Right atrium auricular region (tissue), 2 donors: ENCODE measurements around the gene GATAD2B. TPM values are rescaled to one million over a fixed set of nuclear protein-coding genes. Genes with fewer than 3 reads are reported as not detected.

ENCODE experiments used
- DNase-seq: peaks from one replicate; pipeline ENCODE4 v3.0.0-alpha.2; 2019; ENCODE audit warnings: low spot score
- H3K27ac ChIP-seq, 2 donors: fragments of 200-600 bp; sonication (generic); 1 replicate in 1 of 2; 2 replicates in 1 of 2; pipeline ENCODE4 v1.5.1; 2016 to 2019
- H3K27me3 ChIP-seq, 2 donors: fragments of 200-600 bp; sonication (generic); one replicate each; pipeline versions ENCODE4 v1.5.1 to v1.6.0; 2017 to 2019
- H3K36me3 ChIP-seq: fragments of 200-600 bp; sonication (generic); one replicate; pipeline ENCODE4 v1.5.1; 2016
- H3K4me1 ChIP-seq, 2 donors: fragments of 200-600 bp; sonication (generic); one replicate each; pipeline versions ENCODE4 v1.5.1 to v1.6.0; 2017 to 2019
- H3K4me3 ChIP-seq, 2 donors: fragments of 200-600 bp; sonication (generic); 1 replicate in 1 of 2; 2 replicates in 1 of 2; pipeline ENCODE4 v1.5.1; 2017 to 2019; ENCODE audit warnings: mild to moderate bottlenecking in 1 of 2, moderate library complexity in 1 of 2
- H3K9me3 ChIP-seq, 2 donors: fragments of 200-600 bp; sonication (generic); one replicate each; pipeline ENCODE4 v1.5.1; 2019
- CTCF ChIP-seq, 2 donors: fragments of 200-600 bp; sonication (generic); IDR thresholded peaks; one replicate each; pipeline ENCODE4 v1.5.1; 2019; ENCODE audit warnings: antibody characterized with exemption in 2 of 2
- total RNA-seq, 2 donors: library from RNA; depleted of rRNA; stranded (reverse); fragments of >200 nt; gene quantifications; one replicate each; pipeline ENCODE4 v1.1.0, GENCODE V29; 2016

Gene GATAD2B
- total RNA-seq, 2 donors from 2014 or later = 18.7 to 32.7 TPM

DNA sequence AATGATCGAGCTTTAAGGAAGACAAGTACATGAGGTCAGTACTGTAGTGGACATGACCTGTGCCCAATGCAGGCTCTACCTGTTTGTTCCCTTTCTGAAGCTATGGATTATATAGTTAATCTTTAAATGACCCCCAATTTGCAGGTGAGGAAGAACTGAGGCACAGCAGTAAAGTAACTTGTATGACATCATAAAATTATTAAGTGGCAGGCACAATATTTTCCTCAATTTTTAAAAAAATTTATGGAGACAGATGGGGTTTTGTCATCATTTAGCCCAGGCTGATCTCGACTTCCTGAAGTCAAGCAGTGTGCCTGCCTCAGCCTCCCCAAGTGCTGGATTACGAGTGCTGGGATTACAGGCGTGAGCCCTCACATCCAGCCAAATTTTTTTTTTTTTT, 3.6 kb upstream of the GATAD2B start:
- DNase-seq = no peak
- peaks cover 0 to 22% of the 10 kb centered on the region in 2 donors for H3K4me1 ChIP-seq
- peaks cover 9% of the 10 kb centered on the region for H3K36me3 ChIP-seq
- H3K4me3 ChIP-seq = no peak overlapping the region
- no peaks in the 10 kb centered on the region for H3K27me3 ChIP-seq
- no peak overlapping the region for H3K27ac ChIP-seq
- no peaks in the 10 kb centered on the region for H3K9me3 ChIP-seq
- TF ChIP-seq CTCF (IDR thresholded peaks at IDR 0.05) = no peak

DNA sequence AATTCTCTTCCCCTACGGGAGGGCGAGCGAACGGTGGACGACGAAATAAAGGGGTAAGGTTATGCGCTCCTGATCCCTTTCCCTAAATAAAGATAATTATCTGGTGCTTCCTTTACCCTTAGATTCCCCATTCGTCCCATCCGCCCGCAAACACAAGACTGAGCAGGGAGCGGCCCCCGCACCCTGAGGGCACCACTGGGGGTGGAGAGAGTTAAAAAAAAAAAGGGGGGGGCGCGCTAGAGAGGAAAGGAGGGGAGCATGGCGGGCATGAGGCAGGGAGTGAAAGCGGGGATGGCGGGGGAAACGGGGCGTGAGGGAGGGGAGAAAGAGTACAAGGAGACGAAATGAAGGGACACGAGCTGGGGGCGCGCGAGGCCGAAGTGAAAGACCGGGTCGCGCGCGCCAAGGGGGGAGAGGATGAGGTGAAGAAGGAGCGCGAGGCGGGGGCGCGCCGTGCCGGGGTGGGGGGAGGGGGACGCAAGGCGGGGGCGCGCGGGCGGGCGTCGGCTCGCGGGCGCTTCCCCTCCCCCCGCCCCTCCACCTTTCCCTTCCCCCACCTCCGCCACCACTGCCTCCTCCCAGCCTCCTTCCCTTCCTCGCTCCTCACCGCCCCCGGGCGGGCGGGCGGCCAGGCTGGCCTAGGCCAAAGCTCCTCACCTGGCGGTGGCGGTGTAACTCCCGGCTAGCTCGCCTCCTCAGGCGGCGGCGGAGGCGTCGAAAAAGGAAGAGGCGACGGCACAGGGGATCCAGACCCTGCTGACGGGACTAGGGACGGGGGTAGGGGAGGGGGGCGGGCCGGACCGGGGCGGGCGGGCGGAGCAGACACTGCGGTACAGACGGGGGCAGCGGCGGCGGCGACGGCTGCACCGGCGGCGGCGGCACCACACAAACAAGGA, 448 bp downstream of the GATAD2B start:
- no peak for DNase-seq
- no peaks in the 10 kb centered on the region for H3K27me3 ChIP-seq
- peak overlapping the region; percentile 94 to 96 for H3K27ac ChIP-seq
- no peaks in the 10 kb centered on the region for H3K9me3 ChIP-seq
- H3K4me3 ChIP-seq = peak overlapping the region; percentile 73 to 84
- TF ChIP-seq CTCF (IDR thresholded peaks at IDR 0.05) = peak in 1 of 2 donors; percentile 17
- H3K4me1 ChIP-seq = peaks cover 0 to 43% of the 10 kb centered on the region in 2 donors
- no peaks in the 10 kb centered on the region for H3K36me3 ChIP-seq

GRCh38 chr1:153921803-153922075, 1.0 kb downstream of the GATAD2B start:
- Histone ChIP-seq H3K27ac (peak overlapping the region; percentile 94 to 96), H3K36me3 (no peaks in the 10 kb centered on the region), H3K4me1 (peaks cover 0 to 43% of the 10 kb centered on the region in 2 donors), H3K4me3 (peak overlapping the region; percentile 73 to 84), H3K27me3 (no peaks in the 10 kb centered on the region), H3K9me3 (no peaks in the 10 kb centered on the region)
- no peak for DNase-seq
- TF ChIP-seq CTCF (IDR thresholded peaks at IDR 0.05) = no peak

DNA sequence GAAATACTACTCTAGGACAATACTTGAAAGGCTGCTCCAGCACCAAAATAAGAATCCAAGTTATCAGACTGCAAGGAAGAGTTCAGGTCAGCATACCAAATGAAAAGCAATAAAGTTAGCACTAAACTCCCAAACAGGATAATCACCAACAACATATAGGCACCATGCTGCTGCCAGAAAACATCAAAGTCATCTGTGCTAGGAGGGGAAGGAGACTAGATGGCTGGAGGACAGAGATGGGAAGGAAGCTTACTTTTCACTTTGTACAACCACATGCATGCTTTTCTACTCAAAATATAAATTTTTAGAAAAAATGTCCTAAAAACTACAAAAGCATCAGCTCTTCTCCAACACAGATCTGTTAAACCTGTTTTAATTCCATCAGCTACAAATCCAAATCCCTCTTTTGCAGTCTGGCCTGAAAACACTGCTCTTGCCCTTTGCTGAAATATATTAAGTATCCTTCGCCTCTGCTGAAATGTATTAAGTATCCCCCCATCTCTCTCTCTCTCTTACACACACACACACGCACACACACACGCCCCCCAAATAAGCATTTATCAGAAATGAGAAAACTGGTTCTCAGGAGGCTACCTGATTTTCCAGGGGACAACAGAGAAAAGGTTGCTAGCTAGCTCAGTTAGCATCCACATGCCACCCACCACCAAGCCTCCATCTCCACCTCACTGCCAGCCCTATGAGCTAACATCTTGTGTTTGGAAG, 1.5 kb downstream of the GATAD2B start:
- Histone ChIP-seq H3K4me3 (peak overlapping the region; percentile 73 to 84), H3K4me1 (peaks cover 0 to 43% of the 10 kb centered on the region in 2 donors)

More for the DNA sequence above, 1.5 kb downstream of the GATAD2B start:
- Histone ChIP-seq H3K9me3 (no peaks in the 10 kb centered on the region), H3K27ac (peak overlapping the region; percentile 94 to 96), H3K36me3 (no peaks in the 10 kb centered on the region), H3K27me3 (no peaks in the 10 kb centered on the region)
- DNase-seq = no peak
- no peak for TF ChIP-seq CTCF (IDR thresholded peaks at IDR 0.05)
